Kidney epithelial cell (primary cell): ENCODE measurements around the gene ESD. TPM values are rescaled to one million over a fixed set of nuclear protein-coding genes. Genes with fewer than 3 reads are reported as not detected.
A peak's percentile ranks its signal among the peaks of the same experiment; 100 is the strongest.
"Not testable (repeated sequence)": the region's sequence is repeated elsewhere in the genome, so short reads cannot be mapped to it uniquely, and the experiment has no call there.

ENCODE experiments used
- DNase-seq: peaks from one replicate; pipeline ENCODE4 v3.0.0-alpha.2; 2010; ENCODE audit warnings: low read depth
- H3K27me3 ChIP-seq: 2 replicates; pipeline ENCODE4 v1.6.0; 2011; ENCODE audit warnings: low read length; ENCODE audit not compliant: control insufficient read depth, insufficient read depth
- H3K36me3 ChIP-seq: 2 replicates; pipeline ENCODE4 v1.5.1; 2011; ENCODE audit warnings: low read length; ENCODE audit not compliant: control insufficient read depth, insufficient read depth
- H3K4me3 ChIP-seq: 2 replicates; pipeline ENCODE4 v1.5.1; 2011; ENCODE audit warnings: low read depth, mild to moderate bottlenecking, control low read depth, low read length
- CTCF ChIP-seq: IDR thresholded peaks from 2 replicates; pipeline ENCODE4 v1.5.1; 2011; ENCODE audit warnings: mild to moderate bottlenecking, moderate library complexity, low read length, control low read depth, inconsistent platforms; ENCODE audit not compliant: insufficient read depth, poor library complexity, severe bottlenecking
- total RNA-seq: library from RNA; depleted of rRNA; stranded (reverse); fragments of >200 nt; gene quantifications from 2 replicates; pipeline ENCODE4 v1.2.3, GENCODE V29; 2015

ESD gene
- total RNA-seq, 1 donor from 2014 or later: 128 TPM

GRCh38 chr13:46816371-46816770 lies 19.4 kb upstream of the ESD start:
- TF ChIP-seq CTCF: no peak
- no peak for DNase-seq
- H3K4me3 ChIP-seq: no peak overlapping the region
- H3K27me3 ChIP-seq: no peaks in the 10 kb centered on the region
- H3K36me3 ChIP-seq: no peaks in the 10 kb centered on the region

- H3K4me3 ChIP-seq: no peak overlapping the region
- no peaks in the 10 kb centered on the region for H3K36me3 ChIP-seq
- no peak for TF ChIP-seq CTCF
- H3K27me3 ChIP-seq: no peaks in the 10 kb centered on the region
- DNase-seq: no peak
Observed at GRCh38 chr13:46812301-46812797, 15.4 kb upstream of the ESD start.

- Histone ChIP-seq H3K36me3 (no peaks in the 10 kb centered on the region), H3K4me3 (no peak overlapping the region), H3K27me3 (no peaks in the 10 kb centered on the region)
- no peak for DNase-seq
- no peak for TF ChIP-seq CTCF
Observed at GRCh38 chr13:46810440-46810839, 13.5 kb upstream of the ESD start.

GRCh38 chr13:46804921-46805320 lies 8.0 kb upstream of the ESD start:
- not testable (repeated sequence) for H3K4me3 ChIP-seq, H3K36me3 ChIP-seq, DNase-seq, H3K27me3 ChIP-seq

- no peaks in the 10 kb centered on the region for H3K27me3 ChIP-seq
- peak; percentile 95 for DNase-seq
- TF ChIP-seq CTCF: no peak
- H3K36me3 ChIP-seq: no peaks in the 10 kb centered on the region
- no peak overlapping the region for H3K4me3 ChIP-seq
Observed at GRCh38 chr13:46804391-46804815, 7.4 kb upstream of the ESD start.

GRCh38 chr13:46803586-46803985 lies 6.6 kb upstream of the ESD start:
- Histone ChIP-seq H3K27me3 (no peaks in the 10 kb centered on the region), H3K4me3 (no peak overlapping the region), H3K36me3 (no peaks in the 10 kb centered on the region)
- no peak for TF ChIP-seq CTCF
- no peak for DNase-seq

GRCh38 chr13:46801858-46802257 lies 4.9 kb upstream of the ESD start:
- H3K36me3 ChIP-seq: no peaks in the 10 kb centered on the region
- TF ChIP-seq CTCF: no peak
- H3K4me3 ChIP-seq: no peak overlapping the region
- DNase-seq: no peak
- no peaks in the 10 kb centered on the region for H3K27me3 ChIP-seq
